ENCODE results near the gene CAMKK2. TPM values are rescaled to one million over a fixed set of nuclear protein-coding genes. Genes with fewer than 3 reads are reported as not detected.

CAMKK2 gene
- total RNA-seq, 1 donor: 8.8 TPM

GRCh38 chr12:121252712-121253345, 43.7 kb downstream of the CAMKK2 start:
- Histone ChIP-seq H3K27me3 (ENCODE audit: insufficient read depth, low read length) (no peaks in the 10 kb centered on the region), H3K9me3 (ENCODE audit: low read depth, low read length) (no peaks in the 10 kb centered on the region), H3K4me1 (ENCODE audit: insufficient read depth, low read length) (no peaks in the 10 kb centered on the region), H3K4me3 (ENCODE audit: low read length) (no peak overlapping the region)

GRCh38 chr12:121251838-121252237, 44.7 kb downstream of the CAMKK2 start:
- H3K4me1 ChIP-seq (ENCODE audit: insufficient read depth, low read length): no peaks in the 10 kb centered on the region
- H3K9me3 ChIP-seq (ENCODE audit: low read depth, low read length): no peaks in the 10 kb centered on the region
- H3K4me3 ChIP-seq (ENCODE audit: low read length): no peak overlapping the region
- no peaks in the 10 kb centered on the region for H3K27me3 ChIP-seq (ENCODE audit: insufficient read depth, low read length)

DNA sequence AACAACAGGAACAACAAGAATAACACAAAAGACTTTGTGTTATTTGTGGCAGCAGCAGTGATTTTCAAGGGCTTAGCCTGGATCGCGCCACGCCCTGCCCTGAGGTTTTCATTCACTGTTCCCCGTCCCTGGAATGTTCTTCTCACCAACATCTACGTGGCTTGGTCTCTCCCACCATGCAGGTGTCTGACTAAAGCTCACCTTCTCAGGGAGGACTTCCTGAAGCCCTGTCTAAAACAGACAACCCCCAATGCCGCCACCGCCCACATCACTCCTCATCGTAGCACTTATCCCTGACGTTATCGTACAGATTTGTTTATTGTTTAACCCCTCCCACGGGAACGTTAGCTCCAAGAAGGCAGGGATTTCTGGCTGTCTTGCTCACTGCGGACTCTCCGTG, 46.1 kb downstream of the CAMKK2 start:
- Histone ChIP-seq H3K4me1 (ENCODE audit: insufficient read depth, low read length) (no peaks in the 10 kb centered on the region), H3K27me3 (ENCODE audit: insufficient read depth, low read length) (no peaks in the 10 kb centered on the region), H3K4me3 (ENCODE audit: low read length) (no peak overlapping the region), H3K9me3 (ENCODE audit: low read depth, low read length) (no peaks in the 10 kb centered on the region)

DNA sequence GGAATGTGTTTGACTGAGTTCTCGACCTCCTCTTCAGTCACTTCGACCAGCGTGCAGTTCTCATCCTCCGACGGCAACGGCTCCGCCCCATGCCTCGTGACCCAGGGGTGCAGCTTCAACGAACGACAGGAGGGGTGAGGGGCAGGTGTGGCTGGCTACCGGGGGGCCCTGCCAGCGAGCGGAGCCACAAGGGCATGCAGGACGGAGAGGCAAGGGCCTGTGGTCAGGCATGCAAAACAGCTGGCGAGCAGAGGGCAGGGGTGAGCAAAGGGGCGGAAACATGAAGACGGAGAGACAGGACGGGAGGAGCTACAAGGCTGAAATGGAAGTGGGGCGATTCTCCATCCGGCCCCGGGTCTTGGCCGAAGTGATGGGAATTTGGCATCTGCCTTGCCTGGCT, 47.9 kb downstream of the CAMKK2 start:
- no peaks in the 10 kb centered on the region for H3K9me3 ChIP-seq (ENCODE audit: low read depth, low read length)
- no peaks in the 10 kb centered on the region for H3K4me1 ChIP-seq (ENCODE audit: insufficient read depth, low read length)
- H3K27me3 ChIP-seq (ENCODE audit: insufficient read depth, low read length): no peaks in the 10 kb centered on the region
- no peak overlapping the region for H3K4me3 ChIP-seq (ENCODE audit: low read length)

GRCh38 chr12:121246893-121247557, 49.5 kb downstream of the CAMKK2 start:
- Histone ChIP-seq H3K9me3 (ENCODE audit: low read depth, low read length) (no peaks in the 10 kb centered on the region), H3K27me3 (ENCODE audit: insufficient read depth, low read length) (no peaks in the 10 kb centered on the region), H3K4me1 (ENCODE audit: insufficient read depth, low read length) (no peaks in the 10 kb centered on the region), H3K4me3 (ENCODE audit: low read length) (no peak overlapping the region)

DNA sequence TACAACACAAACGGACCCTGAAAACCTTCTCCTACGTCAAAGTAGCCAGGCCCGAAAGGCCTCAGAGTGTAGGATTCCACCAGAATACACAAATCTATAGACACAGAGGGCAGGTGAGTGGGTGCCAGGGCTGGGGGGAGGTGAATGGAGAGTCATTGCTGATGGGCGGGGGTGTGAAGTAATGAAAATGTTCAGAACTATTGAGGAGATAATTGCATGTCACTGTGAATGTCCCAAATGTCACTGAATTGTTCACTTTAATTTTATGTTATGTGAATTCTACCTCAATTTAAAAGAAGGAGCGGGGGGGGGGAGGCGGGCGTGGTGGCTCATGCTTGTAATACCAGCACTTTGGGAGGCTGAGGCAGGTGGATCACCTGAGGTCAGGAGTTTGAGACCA, 50.6 kb downstream of the CAMKK2 start:
- no peak overlapping the region for H3K4me3 ChIP-seq (ENCODE audit: low read length)
- H3K4me1 ChIP-seq (ENCODE audit: insufficient read depth, low read length): peaks cover 11% of the 10 kb centered on the region
- H3K9me3 ChIP-seq (ENCODE audit: low read depth, low read length): no peaks in the 10 kb centered on the region

DNA sequence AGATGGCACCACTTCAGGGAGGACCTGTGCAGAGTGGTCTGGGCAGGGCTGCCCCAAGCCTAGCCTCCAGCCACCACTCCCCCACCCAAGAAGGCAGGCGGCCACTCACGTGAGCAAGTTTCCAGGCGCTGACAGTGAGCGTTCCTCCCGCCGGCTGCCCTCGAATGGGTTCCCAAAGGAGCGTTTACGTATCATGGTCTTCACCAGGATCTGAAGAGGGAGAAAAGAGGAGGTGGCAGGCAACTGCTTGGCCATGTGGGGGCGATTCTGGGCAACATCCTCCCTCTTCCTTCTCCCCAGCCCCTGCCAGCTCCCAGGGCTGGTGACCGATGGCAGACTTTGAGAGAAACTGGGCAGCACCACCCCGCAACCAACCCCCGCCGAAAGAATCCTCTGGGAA, 51.5 kb downstream of the CAMKK2 start:
- H3K9me3 ChIP-seq (ENCODE audit: low read depth, low read length): no peaks in the 10 kb centered on the region
- H3K27me3 ChIP-seq (ENCODE audit: insufficient read depth, low read length): no peaks in the 10 kb centered on the region
- H3K4me3 ChIP-seq (ENCODE audit: low read length): no peak overlapping the region
- peaks cover 20% of the 10 kb centered on the region for H3K4me1 ChIP-seq (ENCODE audit: insufficient read depth, low read length)

More for the DNA sequence above, 50.6 kb downstream of the CAMKK2 start:
- H3K27me3 ChIP-seq (ENCODE audit: insufficient read depth, low read length): no peaks in the 10 kb centered on the region

DNA sequence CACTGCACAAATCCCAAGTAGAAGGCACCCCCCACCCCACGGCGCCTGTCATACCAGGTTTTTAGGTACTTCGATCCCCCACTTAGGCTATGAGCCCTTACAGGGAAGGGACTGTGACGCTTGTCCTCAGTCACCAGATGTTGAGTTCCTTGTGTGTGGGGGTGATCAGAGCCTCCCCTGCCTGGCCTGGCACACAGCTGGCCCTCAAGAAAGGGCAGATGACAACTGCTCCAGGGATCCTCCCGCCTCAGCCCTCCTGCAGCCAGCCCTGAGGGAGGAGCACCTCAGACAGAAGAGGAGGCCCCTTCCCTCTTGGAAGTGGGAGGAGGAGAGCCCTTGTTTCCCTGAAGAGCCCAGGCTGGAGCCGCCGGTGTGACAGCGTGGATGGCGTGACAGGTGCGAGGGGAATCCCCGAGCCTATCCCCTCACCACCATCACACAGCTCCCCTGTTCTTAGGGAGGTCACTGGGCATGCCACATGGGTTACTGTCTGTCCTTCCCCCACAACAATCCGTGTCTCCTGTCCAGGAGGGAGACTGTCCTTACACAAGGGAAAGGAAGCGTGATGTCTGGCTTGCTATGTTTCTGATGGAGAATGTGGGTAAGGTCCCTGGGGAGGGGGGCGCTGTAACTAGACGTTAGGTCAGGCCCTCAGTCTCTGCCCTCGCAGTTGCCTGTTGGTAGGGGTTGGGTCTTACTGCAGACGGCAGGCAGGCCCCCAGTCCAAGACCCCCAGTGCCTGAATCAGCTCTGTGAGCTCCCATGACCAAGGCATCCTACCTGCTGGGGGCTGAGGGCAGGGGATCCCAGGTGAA, 55.1 kb downstream of the CAMKK2 start:
- Histone ChIP-seq H3K9me3 (ENCODE audit: low read depth, low read length) (no peaks in the 10 kb centered on the region), H3K4me3 (ENCODE audit: low read length) (no peak overlapping the region), H3K27me3 (ENCODE audit: insufficient read depth, low read length) (no peaks in the 10 kb centered on the region), H3K4me1 (ENCODE audit: insufficient read depth, low read length) (peaks cover 39% of the 10 kb centered on the region)

- no peaks in the 10 kb centered on the region for H3K9me3 ChIP-seq (ENCODE audit: low read depth, low read length)
- peak overlapping the region; percentile 19 for H3K4me3 ChIP-seq (ENCODE audit: low read length)
- H3K4me1 ChIP-seq (ENCODE audit: insufficient read depth, low read length): peaks cover 39% of the 10 kb centered on the region
- H3K27me3 ChIP-seq (ENCODE audit: insufficient read depth, low read length): no peaks in the 10 kb centered on the region
Observed at GRCh38 chr12:121240484-121241101, 55.9 kb downstream of the CAMKK2 start.

- H3K27me3 ChIP-seq (ENCODE audit: insufficient read depth, low read length): no peaks in the 10 kb centered on the region
- H3K4me1 ChIP-seq (ENCODE audit: insufficient read depth, low read length): peaks cover 39% of the 10 kb centered on the region
- H3K4me3 ChIP-seq (ENCODE audit: low read length): no peak overlapping the region
- H3K9me3 ChIP-seq (ENCODE audit: low read depth, low read length): no peaks in the 10 kb centered on the region
Observed at GRCh38 chr12:121240062-121240420, 56.5 kb downstream of the CAMKK2 start.

DNA sequence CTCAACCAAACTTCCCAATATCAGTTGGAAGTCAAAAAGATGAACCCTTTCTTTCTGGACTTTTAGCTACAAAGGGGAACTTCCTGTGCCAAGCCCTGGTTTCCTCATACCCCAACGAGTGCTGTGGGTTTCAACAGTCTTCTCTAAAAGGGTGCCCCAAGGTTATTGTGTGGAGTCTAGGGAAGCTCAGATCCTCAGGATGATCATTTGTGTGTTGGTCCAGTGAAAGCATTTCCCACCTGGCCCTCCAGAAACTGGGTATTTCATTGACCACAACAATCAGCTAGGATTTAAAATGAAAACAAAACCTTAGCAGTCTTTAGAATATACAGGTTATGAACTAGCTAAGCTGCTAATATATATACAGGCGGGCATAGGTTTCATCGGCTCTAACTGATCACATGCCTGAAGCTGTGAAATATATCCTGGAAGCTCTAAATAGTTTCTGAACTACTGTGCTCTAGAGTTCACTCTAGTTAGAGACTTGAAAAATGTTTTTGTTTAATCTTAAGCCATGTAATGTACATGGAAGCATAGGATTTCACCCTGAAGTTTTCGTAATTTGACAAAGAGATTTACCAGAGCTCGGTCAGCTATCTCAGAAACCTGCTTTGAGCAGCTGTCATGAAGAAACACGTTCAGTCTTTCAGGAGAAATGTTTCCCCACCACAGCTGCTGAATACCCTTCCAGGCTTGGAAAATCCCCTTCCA, 57.0 kb downstream of the CAMKK2 start:
- no peaks in the 10 kb centered on the region for H3K9me3 ChIP-seq (ENCODE audit: low read depth, low read length)
- H3K27me3 ChIP-seq (ENCODE audit: insufficient read depth, low read length): no peaks in the 10 kb centered on the region
- peaks cover 39% of the 10 kb centered on the region for H3K4me1 ChIP-seq (ENCODE audit: insufficient read depth, low read length)
- H3K4me3 ChIP-seq (ENCODE audit: low read length): no peak overlapping the region

DNA sequence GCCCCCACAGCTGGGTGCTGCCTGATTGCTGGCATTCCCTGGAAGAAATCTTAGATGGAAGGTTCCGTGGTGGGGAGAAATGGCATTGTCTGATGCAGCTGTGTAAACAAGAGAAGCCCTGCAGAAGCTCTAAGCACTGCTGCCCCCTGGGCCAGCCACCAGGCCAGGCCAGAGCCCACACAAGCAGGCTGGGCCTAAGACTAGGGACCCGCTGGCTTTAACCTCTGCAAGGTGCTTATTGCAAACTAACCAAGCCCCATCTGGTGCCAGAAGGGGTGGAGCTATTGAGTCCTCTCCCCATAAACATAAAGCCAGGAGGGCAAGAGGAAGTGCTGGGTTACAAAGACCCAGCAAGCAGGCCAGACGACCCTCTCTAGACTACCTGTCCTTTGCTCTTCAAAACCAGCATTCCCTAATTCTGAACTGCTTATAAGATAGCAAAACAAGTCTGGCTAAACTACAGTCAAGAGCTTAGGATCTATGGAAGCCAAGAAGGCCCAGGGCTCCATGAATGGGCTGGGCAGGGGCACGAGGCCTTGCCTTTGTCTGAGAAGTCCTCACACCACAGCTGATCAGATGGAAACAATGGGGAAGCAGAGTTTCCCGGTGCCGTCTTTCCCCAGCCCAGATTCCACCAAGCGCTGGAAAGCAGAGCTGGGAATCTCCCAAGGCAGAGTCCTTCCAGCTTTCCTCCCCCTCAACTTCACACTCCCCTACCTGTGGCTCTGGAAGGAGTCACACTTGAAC, 57.7 kb downstream of the CAMKK2 start:
- Histone ChIP-seq H3K4me1 (ENCODE audit: insufficient read depth, low read length) (peaks cover 39% of the 10 kb centered on the region), H3K9me3 (ENCODE audit: low read depth, low read length) (no peaks in the 10 kb centered on the region), H3K27me3 (ENCODE audit: insufficient read depth, low read length) (no peaks in the 10 kb centered on the region), H3K4me3 (ENCODE audit: low read length) (no peak overlapping the region)

- H3K27me3 ChIP-seq (ENCODE audit: insufficient read depth, low read length): no peaks in the 10 kb centered on the region
- peaks cover 39% of the 10 kb centered on the region for H3K4me1 ChIP-seq (ENCODE audit: insufficient read depth, low read length)
- no peaks in the 10 kb centered on the region for H3K9me3 ChIP-seq (ENCODE audit: low read depth, low read length)
- no peak overlapping the region for H3K4me3 ChIP-seq (ENCODE audit: low read length)
Observed at GRCh38 chr12:121238086-121238485, 58.4 kb downstream of the CAMKK2 start.

- peaks cover 39% of the 10 kb centered on the region for H3K4me1 ChIP-seq (ENCODE audit: insufficient read depth, low read length)
- no peaks in the 10 kb centered on the region for H3K9me3 ChIP-seq (ENCODE audit: low read depth, low read length)
- H3K27me3 ChIP-seq (ENCODE audit: insufficient read depth, low read length): no peaks in the 10 kb centered on the region
- H3K4me3 ChIP-seq (ENCODE audit: low read length): no peak overlapping the region
Observed at GRCh38 chr12:121237415-121237814, 59.1 kb downstream of the CAMKK2 start.

Measured in mononuclear cell (primary cell).